Activated naive CD4-positive, alpha-beta T cell treated with anti-CD3 and anti-CD28 coated beads for 36 hours (primary cell): ENCODE measurements around the gene RBM26. TPM values are rescaled to one million over a fixed set of nuclear protein-coding genes. Genes with fewer than 3 reads are reported as not detected.

Experiments used
- CTCF ChIA-PET: fragments of 350-600 bp; sonication (Branson Sonifier 250); formaldehyde crosslinking; loops from one replicate; lab custom pipeline; 2021; ENCODE audit warnings: antibody characterized with exemption; lab: Charles Lee
- DNase-seq: peaks from one replicate; pipeline ENCODE4 v3.0.0-alpha.2; 2020
- H3K27ac Mint-ChIP-seq: one replicate; pipeline ENCODE4 v1.8.0; 2021; ENCODE audit warnings: mild to moderate bottlenecking, mixed read lengths
- H3K27me3 Mint-ChIP-seq: one replicate; pipeline ENCODE4 v1.8.0; 2021; ENCODE audit warnings: low read depth, mixed read lengths
- H3K36me3 Mint-ChIP-seq: one replicate; pipeline ENCODE4 v1.8.0; 2021; ENCODE audit warnings: low read depth, mixed read lengths
- H3K4me1 Mint-ChIP-seq: one replicate; pipeline ENCODE4 v1.8.0; 2021; ENCODE audit warnings: low read depth, mixed read lengths
- H3K4me3 Mint-ChIP-seq: one replicate; pipeline ENCODE4 v1.8.0; 2021; ENCODE audit warnings: mild to moderate bottlenecking, moderate library complexity, mixed read lengths
- H3K9me3 Mint-ChIP-seq: one replicate; pipeline ENCODE4 v1.8.0; 2021; ENCODE audit warnings: mixed read lengths
- intact Hi-C: fragments of 100-400 bp; cut with micrococcal nuclease; formaldehyde crosslinking; loops from one replicate; pipeline ENCODE4 v1.15.1; 2023
- total RNA-seq, 2 experiments: library from RNA; stranded (reverse); gene quantifications; one replicate each; pipeline ENCODE4 v1.2.3, GENCODE V29; 2021

The RBM26 gene
- total RNA-seq: 10 to 100 TPM; 44.4 to 44.7 TPM

- Mint-ChIP-seq H3K27me3 (no peaks in the 10 kb centered on the region), H3K9me3 (no peaks in the 10 kb centered on the region), H3K36me3 (peaks cover 17% of the 10 kb centered on the region), H3K4me3 (peak within 1 kb of the TSS; percentile 91), H3K4me1 (peaks cover 41% of the 10 kb centered on the region), H3K27ac (peak within 1 kb of the TSS; percentile 97)
- CTCF ChIA-PET: interaction anchor here (0.6 to 1.8 kb wide), 5 partner anchors 8 to 137 kb away, joined by 3 to 8 read pairs (median 6); partner anchors contain the start of gene NDFIP2
- intact Hi-C loops: loop anchor here (1.0 to 5.0 kb wide), 5 partner anchors 45 to 747 kb away; partner anchors contain the start of genes NDFIP2 and OBI1
- peak; percentile 96 for DNase-seq
Observed at GRCh38 chr13:79405831-79406596, at the start of gene RBM26. RBM26 (minus strand) TSS chr13:79406255; CDS start chr13:79405774, 481 bp downstream.

- no peaks in the 10 kb centered on the region for H3K36me3 Mint-ChIP-seq
- no peak for DNase-seq
- no peaks in the 10 kb centered on the region for H3K27me3 Mint-ChIP-seq
- no peaks in the 10 kb centered on the region for H3K9me3 Mint-ChIP-seq
- intact Hi-C loops: no loop called here
- no peak overlapping the region for H3K27ac Mint-ChIP-seq
- CTCF ChIA-PET: interaction anchor here (1.0 to 1.2 kb wide), 2 partner anchors 9 to 85 kb away, joined by 3 to 5 read pairs; no protein-coding TSS in a partner anchor
- no peak overlapping the region for H3K4me3 Mint-ChIP-seq
- peaks cover 45% of the 10 kb centered on the region for H3K4me1 Mint-ChIP-seq
Observed at GRCh38 chr13:79455331-79455730, 49.3 kb upstream of the RBM26 start.

- CTCF ChIA-PET: interaction anchor here (0.5 to 2.9 kb wide), 6 partner anchors 12 to 36 kb away, joined by 3 to 13 read pairs (median 5); partner anchors contain the start of gene NDFIP2
- H3K27me3 Mint-ChIP-seq: no peaks in the 10 kb centered on the region
- intact Hi-C loops: loop anchor here (5.0 kb wide), 1 partner anchor 850 kb away; the partner anchor contains the start of gene POU4F1
- H3K4me1 Mint-ChIP-seq: peaks cover 62% of the 10 kb centered on the region
- H3K9me3 Mint-ChIP-seq: no peaks in the 10 kb centered on the region
- H3K27ac Mint-ChIP-seq: peak overlapping the region; percentile 93
- H3K36me3 Mint-ChIP-seq: no peaks in the 10 kb centered on the region
- DNase-seq: no peak
- no peak overlapping the region for H3K4me3 Mint-ChIP-seq
Observed at GRCh38 chr13:79452239-79452913, 46.3 kb upstream of the RBM26 start.

GRCh38 chr13:79451500-79451962, 45.5 kb upstream of the RBM26 start:
- H3K9me3 Mint-ChIP-seq: no peaks in the 10 kb centered on the region
- H3K4me1 Mint-ChIP-seq: peaks cover 62% of the 10 kb centered on the region
- H3K36me3 Mint-ChIP-seq: no peaks in the 10 kb centered on the region
- peak overlapping the region; percentile 68 for H3K4me3 Mint-ChIP-seq
- peak overlapping the region; percentile 93 for H3K27ac Mint-ChIP-seq
- CTCF ChIA-PET: interaction anchor here (1.0 to 2.9 kb wide), 5 partner anchors 27 to 37 kb away, joined by 3 to 13 read pairs (median 5); partner anchors contain the start of gene NDFIP2
- intact Hi-C loops: loop anchor here (1.0 to 5.0 kb wide), 7 partner anchors 30 to 849 kb away; partner anchors contain the start of genes NDFIP2, POU4F1 and RBM26
- H3K27me3 Mint-ChIP-seq: no peaks in the 10 kb centered on the region
- DNase-seq: peak; percentile 97

GRCh38 chr13:79450110-79450509, 44.1 kb upstream of the RBM26 start:
- H3K4me3 Mint-ChIP-seq: no peak overlapping the region
- peaks cover 71% of the 10 kb centered on the region for H3K4me1 Mint-ChIP-seq
- no peaks in the 10 kb centered on the region for H3K36me3 Mint-ChIP-seq
- H3K9me3 Mint-ChIP-seq: no peaks in the 10 kb centered on the region
- CTCF ChIA-PET: interaction anchor here (1.2 to 2.9 kb wide), 2 partner anchors 14 to 31 kb away, joined by 4 to 13 read pairs; partner anchors contain the start of gene NDFIP2
- DNase-seq: peak; percentile 72
- intact Hi-C loops: loop anchor here (2.0 to 5.0 kb wide), 2 partner anchors 57 to 848 kb away; partner anchors contain the start of gene POU4F1
- H3K27ac Mint-ChIP-seq: no peak overlapping the region
- H3K27me3 Mint-ChIP-seq: no peaks in the 10 kb centered on the region

GRCh38 chr13:79448413-79448812, 42.4 kb upstream of the RBM26 start:
- DNase-seq: no peak
- H3K4me3 Mint-ChIP-seq: no peak overlapping the region
- intact Hi-C loops: no loop called here

GRCh38 chr13:79447741-79448140, 41.7 kb upstream of the RBM26 start:
- no peak for DNase-seq
- H3K27me3 Mint-ChIP-seq: no peaks in the 10 kb centered on the region
- intact Hi-C loops: no loop called here
- no peaks in the 10 kb centered on the region for H3K36me3 Mint-ChIP-seq
- peaks cover 62% of the 10 kb centered on the region for H3K4me1 Mint-ChIP-seq
- H3K4me3 Mint-ChIP-seq: no peak overlapping the region
- CTCF ChIA-PET: interaction anchor here (4.9 kb wide), 1 partner anchor 24 kb away, joined by 21 read pairs; no protein-coding TSS in a partner anchor
- H3K27ac Mint-ChIP-seq: no peak overlapping the region
- H3K9me3 Mint-ChIP-seq: no peaks in the 10 kb centered on the region

More at GRCh38 chr13:79448413-79448812, 42.4 kb upstream of the RBM26 start:
- Mint-ChIP-seq H3K4me1 (peaks cover 67% of the 10 kb centered on the region), H3K9me3 (no peaks in the 10 kb centered on the region), H3K27ac (no peak overlapping the region), H3K36me3 (no peaks in the 10 kb centered on the region), H3K27me3 (no peaks in the 10 kb centered on the region)
- CTCF ChIA-PET: interaction anchor here (4.9 kb wide), 1 partner anchor 24 kb away, joined by 21 read pairs; no protein-coding TSS in a partner anchor

GRCh38 chr13:79447141-79447540, 41.1 kb upstream of the RBM26 start:
- no peak overlapping the region for H3K4me3 Mint-ChIP-seq
- no peaks in the 10 kb centered on the region for H3K36me3 Mint-ChIP-seq
- H3K27ac Mint-ChIP-seq: no peak overlapping the region
- H3K9me3 Mint-ChIP-seq: no peaks in the 10 kb centered on the region
- CTCF ChIA-PET: interaction anchor here (0.8 to 4.9 kb wide), 2 partner anchors 10 to 23 kb away, joined by 4 to 21 read pairs; no protein-coding TSS in a partner anchor
- intact Hi-C loops: no loop called here
- H3K4me1 Mint-ChIP-seq: peaks cover 56% of the 10 kb centered on the region
- DNase-seq: no peak
- H3K27me3 Mint-ChIP-seq: no peaks in the 10 kb centered on the region

GRCh38 chr13:79445968-79446645, 40.1 kb upstream of the RBM26 start:
- peak; percentile 41 for DNase-seq
- Mint-ChIP-seq H3K9me3 (no peaks in the 10 kb centered on the region), H3K27ac (no peak overlapping the region), H3K4me1 (peaks cover 45% of the 10 kb centered on the region), H3K4me3 (no peak overlapping the region), H3K36me3 (no peaks in the 10 kb centered on the region), H3K27me3 (no peaks in the 10 kb centered on the region)
- intact Hi-C loops: no loop called here
- CTCF ChIA-PET: interaction anchor here (0.7 to 4.9 kb wide), 7 partner anchors 9 to 57 kb away, joined by 3 to 21 read pairs (median 4); partner anchors contain the start of gene NDFIP2

GRCh38 chr13:79442706-79443105, 36.7 kb upstream of the RBM26 start:
- Mint-ChIP-seq H3K27me3 (no peaks in the 10 kb centered on the region), H3K27ac (no peak overlapping the region), H3K4me1 (peaks cover 20% of the 10 kb centered on the region), H3K36me3 (no peaks in the 10 kb centered on the region), H3K4me3 (no peak overlapping the region), H3K9me3 (no peaks in the 10 kb centered on the region)
- CTCF ChIA-PET: interaction anchor here (0.6 to 1.2 kb wide), 2 partner anchors 10 to 700 kb away, joined by 3 to 6 read pairs; no protein-coding TSS in a partner anchor
- DNase-seq: no peak
- intact Hi-C loops: no loop called here

GRCh38 chr13:79442221-79442620, 36.2 kb upstream of the RBM26 start:
- H3K27ac Mint-ChIP-seq: no peak overlapping the region
- CTCF ChIA-PET: interaction anchor here (0.6 to 1.7 kb wide), 3 partner anchors 9 to 699 kb away, joined by 3 to 6 read pairs (median 4); no protein-coding TSS in a partner anchor
- DNase-seq: no peak

More at GRCh38 chr13:79442221-79442620, 36.2 kb upstream of the RBM26 start:
- Mint-ChIP-seq H3K9me3 (no peaks in the 10 kb centered on the region), H3K4me3 (no peak overlapping the region), H3K36me3 (no peaks in the 10 kb centered on the region), H3K27me3 (no peaks in the 10 kb centered on the region), H3K4me1 (peaks cover 16% of the 10 kb centered on the region)
- intact Hi-C loops: no loop called here
